ENCODE measurements around the gene NAV3.

DNA sequence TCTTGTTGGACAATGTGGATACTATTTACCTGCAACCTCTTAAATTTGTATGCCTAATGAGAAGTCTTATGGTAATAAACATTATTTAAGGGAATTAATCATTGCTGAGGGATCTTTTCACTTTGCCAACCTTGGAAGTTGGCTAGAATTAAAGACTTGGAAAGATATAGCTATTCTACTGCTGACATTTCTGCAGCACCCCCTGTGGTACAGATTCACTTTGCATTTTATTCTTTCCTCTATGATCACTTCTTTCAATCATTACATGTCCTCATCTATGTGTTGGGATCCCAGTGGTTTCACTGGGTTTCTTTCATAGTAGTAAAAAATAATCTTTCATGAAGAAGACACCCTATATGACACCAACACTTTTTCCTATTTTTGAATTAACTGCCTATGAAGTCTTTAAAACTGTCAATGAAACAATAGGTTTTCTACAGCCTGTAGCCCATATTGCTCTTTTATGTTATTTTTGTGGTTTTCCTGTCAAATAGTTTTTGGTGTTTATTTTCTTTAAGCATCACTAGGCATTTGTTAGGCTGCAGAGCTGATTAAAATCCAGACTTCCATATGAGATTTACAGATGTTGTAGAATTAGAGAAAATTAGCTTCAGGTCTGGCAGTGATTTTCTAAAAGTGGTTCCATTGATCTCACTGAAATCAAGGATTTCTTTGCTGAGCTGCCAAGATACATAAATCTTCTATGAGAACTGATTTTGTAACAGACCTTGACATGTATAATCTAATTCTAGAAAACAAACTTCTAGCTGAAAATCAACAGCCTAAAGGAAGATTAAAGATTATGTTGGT is 256.1 kb downstream of the NAV3 start:
- peak; percentile 13; the same call in 1 of the 2 replicates for TF ChIP-seq CTCF (IDR thresholded peaks at IDR 0.05)
- no peak for TF ChIP-seq POLR2AphosphoS5 (IDR thresholded peaks at IDR 0.05; ENCODE audit: low read depth, low read length)
- TF ChIP-seq REST (IDR thresholded peaks at IDR 0.05; ENCODE audit: insufficient read depth in 1 of 2, low read depth in 2 of 2, low read length in 1 of 2): no peak
- no peak for TF ChIP-seq TCF7L2 (IDR thresholded peaks at IDR 0.05; ENCODE audit: low read depth, low read length)
- TF ChIP-seq SIN3A (IDR thresholded peaks at IDR 0.05; ENCODE audit: borderline replicate concordance, insufficient read depth, low read depth, low read length): no peak
